HCT116 (cell line): ENCODE data around the gene SOCS7. TPM values are rescaled to one million over a fixed set of nuclear protein-coding genes. Genes with fewer than 3 reads are reported as not detected.
A peak's percentile ranks its signal among the peaks of the same experiment; 100 is the strongest.

Source experiments
- ATAC-seq: fragments of 200-7000 bp; cut with Tn5 transposase; 2 replicates; pipeline ENCODE4 v1.9.1; 2020; ENCODE audit warnings: mild to moderate bottlenecking, moderate library complexity
- BruUV-seq: library from RNA; stranded (reverse); fragments of 400-500 nt; replicated peaks from 2 replicates; lab custom pipeline; 2021; lab: Mats Ljungman, UMichigan
- CTCF ChIA-PET: fragments of 300-600 bp; sonication (Branson Sonifier 250); formaldehyde crosslinking; loops from one replicate; lab custom pipeline; 2021; ENCODE audit warnings: antibody characterized with exemption; lab: Charles Lee
- POLR2A ChIA-PET: fragments of 300-600, 350-600 bp; sonication (Branson Sonifier 250); formaldehyde crosslinking; loops from one replicate; lab custom pipeline; 2021; ENCODE audit warnings: antibody characterized with exemption; lab: Charles Lee
- RAD21 ChIA-PET, 2 experiments: fragments of 300-600 bp; sonication (Branson Sonifier 250); formaldehyde crosslinking; loops; one replicate each; lab custom pipeline; 2023; ENCODE audit warnings: low total read pairs in 2 of 2; ENCODE audit not compliant: uncharacterized antibody in 2 of 2, unreplicated experiment in 2 of 2, low non-redundant PET in 1 of 2; lab: Charles Lee
- DNase-seq: peaks from one replicate; pipeline ENCODE4 v3.0.0-alpha.2; 2010; ENCODE audit warnings: low read depth, low spot score
- H2AFZ ChIP-seq: fragments of 200-600 bp; shearing (Covaris generic), sonication (generic); 2 replicates; pipeline ENCODE4 v1.6.1; 2017; ENCODE audit warnings: low read depth, mixed run types, mixed read lengths, antibody characterized with exemption, low read length; ENCODE audit not compliant: poor library complexity, severe bottlenecking
- H3K27ac ChIP-seq: 2 replicates; pipeline ENCODE4 v1.5.1; 2012; ENCODE audit warnings: low read depth, low read length
- H3K27me3 ChIP-seq: fragments of 200-600 bp; sonication (generic); 2 replicates; pipeline ENCODE4 v1.6.1; 2016; ENCODE audit warnings: mixed run types, low read length, mixed read lengths; ENCODE audit not compliant: insufficient read depth
- H3K36me3 ChIP-seq, 2 experiments: fragments of 200-500 bp in 1 of 2; fragments of 200-600 bp in 1 of 2; sonication (Bioruptor generic) in 1 of 2; sonication (generic) in 1 of 2; 2 replicates each; pipeline versions ENCODE4 v1.5.1 to v1.6.1; 2014 to 2016; ENCODE audit warnings: low read length in 2 of 2, inconsistent platforms in 1 of 2, mixed read lengths in 1 of 2, mixed run types in 1 of 2; ENCODE audit not compliant: insufficient read depth in 2 of 2, control insufficient read depth in 1 of 2
- H3K4me1 ChIP-seq, 2 experiments: fragments of 200-600 bp in 1 of 2; sonication (generic) in 1 of 2; 2 replicates each; pipeline versions ENCODE4 v1.5.1 to v1.6.1; 2012 to 2017; ENCODE audit warnings: low read length in 2 of 2, inconsistent platforms in 1 of 2, mild to moderate bottlenecking in 1 of 2, mixed read lengths in 1 of 2, mixed run types in 1 of 2, moderate library complexity in 1 of 2; ENCODE audit not compliant: insufficient read depth in 2 of 2, control insufficient read depth in 1 of 2
- H3K4me2 ChIP-seq: fragments of 200-600 bp; sonication (generic); 2 replicates; pipeline ENCODE4 v1.6.1; 2017; ENCODE audit warnings: mixed run types, low read length, mixed read lengths
- H3K4me3 ChIP-seq, 2 experiments: fragments of 200-600 bp in 1 of 2; sonication (generic) in 1 of 2; replicated peaks in 1 of 2; 2 replicates each; pipeline ENCODE4 v1.5.1; 2011 to 2016; ENCODE audit warnings: low read length in 2 of 2, control low read depth in 1 of 2, low read depth in 1 of 2, mild to moderate bottlenecking in 1 of 2, mixed read lengths in 1 of 2, mixed run types in 1 of 2
- H3K79me2 ChIP-seq: fragments of 200-600 bp; sonication (generic); 2 replicates; pipeline ENCODE4 v1.6.1; 2017; ENCODE audit warnings: mild to moderate bottlenecking, mixed run types, low read length, moderate library complexity, mixed read lengths; ENCODE audit not compliant: insufficient read depth
- H3K9ac ChIP-seq: fragments of 200-600 bp; sonication (generic); 2 replicates; pipeline ENCODE4 v1.6.1; 2016; ENCODE audit warnings: low read length, mixed read lengths
- H3K9me2 ChIP-seq: fragments of 200-600 bp; sonication (generic), shearing (Covaris generic); 2 replicates; pipeline ENCODE4 v1.6.1; 2017; ENCODE audit warnings: mixed run types, mild to moderate bottlenecking, moderate library complexity; ENCODE audit not compliant: insufficient read depth
- H3K9me3 ChIP-seq, 2 experiments: fragments of 200-500 bp in 1 of 2; fragments of 200-600 bp in 1 of 2; sonication (Bioruptor generic) in 1 of 2; sonication (generic) in 1 of 2; 2 replicates each; pipeline ENCODE4 v1.6.1; 2014 to 2017; ENCODE audit warnings: low read length in 2 of 2, mixed read lengths in 2 of 2, inconsistent platforms in 1 of 2, low read depth in 1 of 2, mild to moderate bottlenecking in 1 of 2, mixed run types in 1 of 2, moderate library complexity in 1 of 2; ENCODE audit not compliant: control insufficient read depth in 1 of 2, insufficient read depth in 1 of 2
- H4K20me1 ChIP-seq: fragments of 200-600 bp; sonication (generic), shearing (Covaris generic); 2 replicates; pipeline ENCODE4 v1.6.1; 2017; ENCODE audit warnings: mixed run types, mild to moderate bottlenecking, moderate library complexity; ENCODE audit not compliant: insufficient read depth
- CTCF ChIP-seq, 3 experiments: fragments of 200-600 bp in 1 of 3; sonication (generic) in 1 of 3; IDR thresholded peaks in 2 of 3; conservative IDR thresholded peaks in 1 of 3; 2 replicates each; pipeline ENCODE4 v1.5.1; 2012 to 2017; ENCODE audit warnings: low read depth in 2 of 3, low read length in 2 of 3, antibody characterized with exemption in 1 of 3, borderline replicate concordance in 1 of 3, control low read depth in 1 of 3, mild to moderate bottlenecking in 1 of 3, mixed read lengths in 1 of 3, mixed run types in 1 of 3, moderate library complexity in 1 of 3; ENCODE audit not compliant: insufficient read depth in 1 of 3
- EZH2phosphoT487 ChIP-seq: fragments of 200-600 bp; IDR thresholded peaks from 2 replicates; pipeline ENCODE4 v1.6.1; 2018; ENCODE audit warnings: antibody characterized with exemption, borderline replicate concordance
- JUND ChIP-seq: IDR thresholded peaks from 2 replicates; pipeline ENCODE4 v1.6.1; 2012
- REST ChIP-seq: IDR thresholded peaks from 2 replicates; pipeline ENCODE4 v1.6.1; 2012; ENCODE audit warnings: low read depth
- SIN3A ChIP-seq: IDR thresholded peaks from 2 replicates; pipeline ENCODE4 v1.6.1; 2012; ENCODE audit warnings: low read depth
- SP1 ChIP-seq: IDR thresholded peaks from 2 replicates; pipeline ENCODE4 v1.6.1; 2012; ENCODE audit warnings: low read depth
- SRF ChIP-seq: IDR thresholded peaks from 2 replicates; pipeline ENCODE4 v1.6.1; 2012; ENCODE audit warnings: low read depth
- YY1 ChIP-seq: IDR thresholded peaks from 2 replicates; pipeline ENCODE4 v1.6.1; 2011; ENCODE audit warnings: low read length, low read depth, moderate library complexity, mild to moderate bottlenecking; ENCODE audit not compliant: insufficient replicate concordance; ENCODE audit errors: extremely low read depth
- ZBTB33 ChIP-seq: IDR thresholded peaks from 2 replicates; pipeline ENCODE4 v1.6.1; 2011; ENCODE audit warnings: mild to moderate bottlenecking, low read length, moderate library complexity; ENCODE audit not compliant: insufficient replicate concordance; ENCODE audit errors: extremely low read depth
- intact Hi-C: fragments of 100-400 bp; cut with micrococcal nuclease; formaldehyde crosslinking; loops from 2 replicates; pipeline ENCODE4 v1.10.0; 2022
- total RNA-seq: library from RNA; stranded (reverse); gene quantifications from one replicate; pipeline ENCODE4 v1.2.1, GENCODE V29; 2021; ENCODE audit not compliant: unreplicated experiment

The SOCS7 gene
- total RNA-seq, 1 experiment from 2014 or later, result 49.9 TPM

- TF ChIP-seq CTCF (IDR thresholded peaks at IDR 0.05 in 2 of 3, conservative IDR thresholded peaks at IDR 0.05 in 1 of 3; ENCODE audit: borderline replicate concordance in 1 of 3, insufficient read depth in 1 of 3, low read depth in 2 of 3, low read length in 2 of 3), result peak; percentile 83 to 99 (median 90)
Measured at GRCh38 chr17:38349097-38349730, 2.4 kb upstream of the SOCS7 start (continued).

GRCh38 chr17:38350035-38350434 is 1.6 kb upstream of the SOCS7 start:
- ChIA-PET RAD21 (interaction anchor here in 1 of 2 experiments (1.5 kb wide), 1 partner anchor 64 kb away, joined by 16 read pairs; no protein-coding TSS in a partner anchor), POLR2A (interaction anchor here (2.0 kb wide), 1 partner anchor 64 kb away, joined by 13 read pairs; no protein-coding TSS in a partner anchor), CTCF (interaction anchor here (0.8 to 3.9 kb wide), 11 partner anchors 9 to 313 kb away, joined by 3 to 65 read pairs (median 4); no protein-coding TSS in a partner anchor)
- Histone ChIP-seq H3K9me3 (no peaks in the 10 kb centered on the region), H3K4me2 (0 out of 2 replicates have a peak overlapping the region, but pooled peaks have one; percentile 73), H2AFZ (no peak overlapping the region), H3K27ac (no peak overlapping the region; the same call in 1 of the 2 replicates), H3K36me3 (no peaks in the 10 kb centered on the region), H3K9me2 (no peaks in the 10 kb centered on the region), H3K4me3 (no peak overlapping the region), H3K4me1 (peaks cover 4 to 32% of the 10 kb centered on the region in 2 experiments; a peak in 3 of 4 replicates), H3K27me3 (no peaks in the 10 kb centered on the region), H3K9ac (peak overlapping the region; percentile 76; the same call in 1 of the 2 replicates), H3K79me2 (peaks cover 24% of the 10 kb centered on the region), H4K20me1 (0 out of 2 replicates have a peak, but pooled peaks cover under 1% of the 10 kb centered on the region)
- DNase-seq (no peak), ATAC-seq (no peak)
- TF ChIP-seq SIN3A (no peak), ZBTB33 (no peak), YY1 (no peak), REST (no peak), EZH2phosphoT487 (no peak), JUND (no peak), SRF (no peak), SP1 (no peak)
- intact Hi-C loops, result loop anchor here (10.0 kb wide), 1 partner anchor 135 kb away; no protein-coding TSS in a partner anchor
- BruUV-seq, result no TSS peak
